GM13976 (cell line): ENCODE results near the gene EPS8.

Source experiments
- DNase-seq: peaks from one replicate; pipeline ENCODE4 v3.0.0; 2012; ENCODE audit warnings: low spot score
- in situ Hi-C: fragments of 300-500 bp; cut with MboI; formaldehyde crosslinking; loops from one replicate; pipeline ENCODE4 v1.12.0; 2022; ENCODE audit warnings: low sequenced_read_pairs, mixed read lengths, inconsistent platforms; ENCODE audit not compliant: unreplicated experiment
- TF ChIP-seq, protein P1 (sequence below): IDR thresholded peaks from 2 replicates; pipeline ENCODE4 v1.5.1; 2012; ENCODE audit warnings: borderline replicate concordance, mild to moderate bottlenecking; ENCODE audit not compliant: insufficient read depth; ENCODE audit errors: extremely low read depth, missing control alignments, control extremely low read depth

The EPS8 gene

DNA sequence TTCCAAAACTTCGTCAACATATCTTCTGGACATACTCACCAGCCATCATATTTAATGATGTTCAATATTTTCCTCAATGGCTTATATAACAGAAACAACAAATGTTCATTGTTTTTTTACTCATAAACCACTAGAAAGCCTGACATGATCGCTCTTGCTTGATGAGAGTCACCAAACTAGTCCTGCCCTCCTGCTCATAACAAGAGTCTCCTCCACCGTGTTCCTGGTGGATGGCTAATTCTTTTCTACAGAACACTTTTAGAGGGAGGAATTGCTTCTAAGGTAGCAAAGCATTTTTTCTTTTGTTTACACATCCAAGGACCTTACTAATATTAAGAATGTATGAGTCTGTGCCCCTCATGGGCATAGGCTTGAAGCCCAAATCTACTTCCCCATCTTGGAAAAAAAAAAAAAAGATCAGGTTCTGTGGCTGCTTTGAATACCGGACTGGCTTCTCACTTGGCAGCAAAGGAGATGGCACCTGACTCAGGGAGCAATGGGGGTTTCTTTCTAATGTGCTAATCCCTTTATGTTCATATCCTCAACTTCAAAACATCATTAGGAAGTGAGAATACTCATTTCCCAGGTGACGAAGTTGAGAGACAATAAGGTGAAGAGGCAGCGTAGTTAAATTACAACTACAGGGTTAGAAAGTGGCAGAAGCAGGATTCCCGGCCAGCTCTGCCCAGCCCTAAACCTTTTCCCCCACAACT lies 188.8 kb downstream of the EPS8 start:
- in situ Hi-C loops, result no loop called here
- TF ChIP-seq, protein P1, sequence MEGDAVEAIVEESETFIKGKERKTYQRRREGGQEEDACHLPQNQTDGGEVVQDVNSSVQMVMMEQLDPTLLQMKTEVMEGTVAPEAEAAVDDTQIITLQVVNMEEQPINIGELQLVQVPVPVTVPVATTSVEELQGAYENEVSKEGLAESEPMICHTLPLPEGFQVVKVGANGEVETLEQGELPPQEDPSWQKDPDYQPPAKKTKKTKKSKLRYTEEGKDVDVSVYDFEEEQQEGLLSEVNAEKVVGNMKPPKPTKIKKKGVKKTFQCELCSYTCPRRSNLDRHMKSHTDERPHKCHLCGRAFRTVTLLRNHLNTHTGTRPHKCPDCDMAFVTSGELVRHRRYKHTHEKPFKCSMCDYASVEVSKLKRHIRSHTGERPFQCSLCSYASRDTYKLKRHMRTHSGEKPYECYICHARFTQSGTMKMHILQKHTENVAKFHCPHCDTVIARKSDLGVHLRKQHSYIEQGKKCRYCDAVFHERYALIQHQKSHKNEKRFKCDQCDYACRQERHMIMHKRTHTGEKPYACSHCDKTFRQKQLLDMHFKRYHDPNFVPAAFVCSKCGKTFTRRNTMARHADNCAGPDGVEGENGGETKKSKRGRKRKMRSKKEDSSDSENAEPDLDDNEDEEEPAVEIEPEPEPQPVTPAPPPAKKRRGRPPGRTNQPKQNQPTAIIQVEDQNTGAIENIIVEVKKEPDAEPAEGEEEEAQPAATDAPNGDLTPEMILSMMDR, result no peak

DNA sequence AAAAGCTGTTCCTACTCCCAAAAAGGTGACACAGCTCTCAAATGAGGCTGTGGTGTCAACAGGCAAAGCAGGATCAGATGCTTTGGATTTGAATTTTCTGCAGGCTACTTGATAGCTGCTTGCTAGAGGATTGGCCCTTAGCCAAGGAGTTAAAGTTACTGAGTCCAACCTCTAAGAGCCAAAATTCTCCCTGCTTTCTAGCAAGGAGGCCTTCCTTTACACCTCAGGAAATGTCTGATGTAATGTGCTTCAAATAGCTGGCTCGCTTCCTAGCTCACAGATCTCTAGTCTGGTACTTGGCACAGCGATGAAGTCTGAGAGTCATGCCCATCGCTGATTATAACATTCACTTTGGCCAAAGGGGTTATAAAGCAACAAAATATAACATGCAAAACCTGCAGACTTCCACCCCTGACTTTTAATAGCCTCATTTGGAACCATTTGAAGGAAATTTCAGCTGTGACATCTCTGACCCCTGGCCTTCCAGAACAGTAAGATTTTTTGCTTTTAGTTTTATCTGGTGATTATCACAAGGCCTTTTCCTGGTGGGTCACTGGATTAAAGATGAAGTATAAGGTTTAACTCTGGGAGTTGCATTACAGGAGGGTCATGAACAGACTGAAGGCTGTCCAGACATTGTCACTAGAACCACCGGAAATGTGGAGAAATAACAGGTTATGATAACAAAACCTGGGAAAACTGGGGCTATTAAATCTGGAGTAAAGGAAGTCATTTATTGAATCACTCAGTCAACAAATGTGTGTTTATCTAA lies 189.7 kb downstream of the EPS8 start:
- in situ Hi-C loops, result no loop called here
- TF ChIP-seq, protein P1, result no peak
- no peak for DNase-seq

More for the DNA sequence above, 188.8 kb downstream of the EPS8 start:
- no peak for DNase-seq

DNA sequence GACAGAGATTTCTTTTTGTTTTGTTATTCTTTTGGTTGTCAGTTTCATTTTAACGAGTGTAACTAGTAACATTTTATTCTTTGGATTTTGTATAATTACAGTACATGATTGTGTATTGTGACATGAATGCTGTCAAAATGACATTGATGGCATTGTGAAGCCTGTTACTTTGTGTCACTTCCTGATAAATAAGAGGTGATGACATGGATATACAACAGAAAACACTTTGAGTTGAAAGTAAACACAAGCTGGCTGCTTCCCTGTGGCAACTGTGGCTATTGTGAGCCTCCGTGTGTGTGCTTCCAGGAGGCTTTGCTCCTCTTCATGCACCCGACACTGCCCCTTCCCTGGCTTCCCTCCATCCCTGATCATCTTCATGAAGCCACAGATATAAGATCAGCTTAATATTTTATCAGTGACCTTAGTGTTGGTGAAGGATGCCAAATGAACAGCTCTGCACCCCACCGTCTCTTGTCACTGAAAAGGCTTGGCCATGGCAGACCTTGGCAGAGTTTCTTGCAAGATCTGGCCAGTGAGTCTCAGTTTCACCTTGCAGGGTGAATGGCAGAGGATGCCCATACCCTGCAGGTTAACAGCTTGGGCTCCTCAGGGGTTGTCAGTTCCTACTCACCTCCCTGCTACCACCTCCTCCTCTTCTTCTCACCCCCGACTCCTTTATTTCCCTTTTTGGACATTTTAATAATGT lies 191.9 kb downstream of the EPS8 start:
- in situ Hi-C loops, result no loop called here
- TF ChIP-seq, protein P1, result no peak
- no peak for DNase-seq

DNA sequence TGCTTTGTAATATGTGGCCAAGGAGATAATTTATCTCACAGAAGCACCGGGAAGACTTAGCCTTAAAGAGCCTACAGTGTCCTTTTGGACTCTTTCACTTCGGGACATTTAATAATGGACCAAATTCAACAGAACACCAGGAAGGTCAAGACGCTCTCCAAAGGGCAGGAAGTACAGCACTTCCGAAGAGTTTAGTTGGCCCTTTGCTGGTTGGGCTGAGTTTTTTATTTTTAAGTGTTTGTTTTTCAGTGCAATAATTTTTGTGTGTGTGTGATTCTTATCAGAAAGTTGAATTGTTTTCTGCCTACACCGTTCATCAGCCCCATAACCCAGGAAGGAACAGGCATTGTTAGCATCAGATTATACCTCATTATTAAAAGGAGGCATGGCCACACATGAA lies 193.0 kb downstream of the EPS8 start:
- in situ Hi-C loops, result no loop called here
- DNase-seq, result no peak

DNA sequence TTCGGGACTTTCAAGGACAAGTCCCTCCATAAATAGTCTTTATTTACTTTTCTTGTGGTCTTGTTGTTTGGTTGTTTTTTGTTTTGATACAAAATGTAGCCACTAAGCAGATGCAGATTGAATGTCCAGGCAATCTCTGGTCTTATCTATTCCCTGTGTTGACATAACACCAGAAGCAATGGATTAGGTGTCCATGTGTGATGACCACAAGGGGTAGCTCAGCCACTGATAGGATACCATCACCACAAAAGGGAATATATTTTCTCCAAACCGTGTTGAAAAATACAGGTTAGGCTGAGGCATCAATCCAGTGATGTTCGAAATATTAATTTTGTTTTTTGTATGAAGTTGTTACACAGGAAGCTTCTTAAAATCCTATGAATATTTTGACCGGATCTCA lies 196.3 kb downstream of the EPS8 start:
- in situ Hi-C loops, result no loop called here
- no peak for DNase-seq
- TF ChIP-seq, protein P1, result no peak

More for the DNA sequence above, 193.0 kb downstream of the EPS8 start:
- TF ChIP-seq, protein P1, result no peak

DNA sequence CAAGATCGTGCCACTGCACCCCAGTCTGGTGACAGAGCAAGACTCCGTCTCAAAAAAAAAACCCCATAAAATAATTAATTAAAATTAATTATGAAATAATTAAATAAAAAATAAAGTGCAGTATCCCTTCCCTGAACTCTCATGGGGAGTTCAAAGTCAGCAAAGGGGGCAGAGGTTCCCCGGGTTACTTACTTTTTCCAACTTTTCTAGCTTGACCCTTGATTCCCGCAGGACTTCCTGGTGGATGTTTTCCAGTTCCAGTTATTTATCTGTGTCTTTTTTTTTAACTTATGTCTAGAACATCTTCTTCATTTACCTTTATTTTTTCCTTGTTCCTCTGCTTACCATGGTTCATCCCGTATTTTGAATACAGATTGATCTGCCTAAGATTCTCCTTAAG lies 197.4 kb downstream of the EPS8 start:
- in situ Hi-C loops, result no loop called here
- TF ChIP-seq, protein P1, result no peak
- DNase-seq, result no peak
